ELR (cell line): ENCODE measurements around the gene TBL1Y.

ENCODE experiments used
- DNase-seq: peaks from one replicate; pipeline ENCODE4 v3.0.0-alpha.2; 2015; ENCODE audit warnings: low read depth

The TBL1Y gene

DNA sequence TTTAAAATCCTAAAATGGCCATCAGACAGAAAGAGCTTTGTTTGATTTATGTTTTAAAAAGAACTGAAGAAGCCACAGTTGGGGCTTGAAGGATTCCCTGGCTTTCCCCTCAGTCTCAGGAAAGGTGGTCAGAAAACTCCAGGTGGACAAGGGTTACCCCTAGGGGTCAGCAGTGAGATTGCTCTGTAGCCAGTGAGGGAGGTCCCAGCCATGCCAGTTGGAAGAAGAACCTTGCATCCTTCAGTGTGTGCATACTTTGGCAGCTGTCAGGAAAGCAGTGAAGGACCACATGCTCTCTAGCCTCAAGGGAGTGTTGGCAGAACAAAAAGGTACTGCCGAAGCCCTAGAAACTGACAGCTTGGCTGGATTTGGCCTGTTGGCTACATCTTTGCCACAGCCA lies 182.3 kb downstream of the TBL1Y start:
- peak; percentile 0 for DNase-seq

DNA sequence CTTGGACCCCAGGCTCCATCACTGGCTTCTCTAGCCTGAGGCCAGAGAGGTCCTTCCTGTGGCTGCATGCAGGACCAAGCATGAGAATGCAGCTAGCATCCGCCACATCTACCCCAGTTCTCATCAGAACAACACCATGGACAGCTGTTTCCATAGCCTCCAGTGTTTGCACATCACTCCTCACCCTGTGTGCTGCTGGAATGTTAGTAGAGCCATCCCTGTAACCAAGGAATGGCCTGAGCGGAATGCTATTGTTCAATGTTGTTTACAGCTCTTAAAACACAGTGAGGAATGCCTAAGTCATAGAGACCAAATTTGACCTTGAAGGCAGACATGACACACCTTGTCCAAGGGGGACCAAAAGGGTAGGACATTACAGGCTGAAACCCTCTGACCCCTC lies 183.9 kb downstream of the TBL1Y start:
- no peak for DNase-seq

DNA sequence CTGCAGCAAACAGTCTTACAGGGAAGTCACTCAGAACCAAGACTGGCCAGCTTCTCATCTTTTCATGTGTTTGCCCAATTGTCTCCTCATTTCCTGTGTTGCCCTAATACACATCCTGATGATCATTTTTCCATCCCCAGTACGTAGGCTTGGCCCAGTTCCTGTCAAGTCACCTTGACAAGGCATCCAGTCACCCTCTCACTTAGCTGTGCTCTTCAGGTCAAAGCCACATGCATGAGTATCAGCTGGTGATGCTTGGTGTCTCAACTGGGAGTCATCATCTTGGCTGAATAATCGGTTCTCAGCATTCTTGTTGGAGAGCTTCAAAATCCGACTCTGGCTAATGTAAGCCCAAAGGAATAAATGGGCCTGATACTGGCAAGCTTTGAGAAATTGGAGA lies 186.5 kb downstream of the TBL1Y start:
- no peak for DNase-seq

DNA sequence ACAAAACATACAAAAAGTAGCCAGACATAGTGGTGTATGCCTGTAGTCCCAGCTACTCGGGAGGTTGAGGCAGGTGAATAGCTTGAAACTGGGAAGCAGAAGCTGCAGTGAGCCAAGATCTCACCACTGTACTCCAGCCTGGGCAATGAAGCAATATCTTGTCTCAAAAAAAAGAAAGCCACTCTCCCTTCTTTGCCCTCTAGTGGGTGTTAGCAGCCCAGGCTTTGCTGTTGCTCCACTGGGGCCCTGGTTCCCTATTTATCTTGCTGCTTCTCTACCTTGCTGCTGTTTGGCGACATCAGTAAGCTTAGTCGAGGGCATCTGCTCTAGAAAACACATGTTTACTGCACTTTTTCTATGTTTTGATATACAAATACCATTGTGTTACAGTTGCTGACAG lies 189.2 kb downstream of the TBL1Y start:
- DNase-seq, result no peak

DNA sequence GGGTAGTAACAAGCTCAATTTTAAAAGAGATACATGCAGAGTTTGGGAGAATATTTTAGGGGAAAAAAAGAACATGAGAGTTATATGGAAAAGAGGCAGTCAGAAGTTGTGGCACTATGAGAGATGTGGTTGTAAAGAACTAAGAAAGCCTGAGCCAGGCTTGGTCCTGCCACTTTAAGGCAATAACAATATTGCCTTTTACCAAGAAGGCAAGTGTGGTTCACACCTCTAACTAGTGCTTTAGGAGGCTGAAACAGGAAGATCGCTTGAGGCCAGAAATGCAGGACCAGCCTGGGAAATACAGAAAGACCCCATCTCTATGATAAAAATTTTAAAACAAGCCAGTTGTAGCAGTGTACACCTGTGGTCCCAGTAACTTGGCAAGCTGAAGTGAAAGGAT lies 192.2 kb downstream of the TBL1Y start:
- DNase-seq, result no peak

DNA sequence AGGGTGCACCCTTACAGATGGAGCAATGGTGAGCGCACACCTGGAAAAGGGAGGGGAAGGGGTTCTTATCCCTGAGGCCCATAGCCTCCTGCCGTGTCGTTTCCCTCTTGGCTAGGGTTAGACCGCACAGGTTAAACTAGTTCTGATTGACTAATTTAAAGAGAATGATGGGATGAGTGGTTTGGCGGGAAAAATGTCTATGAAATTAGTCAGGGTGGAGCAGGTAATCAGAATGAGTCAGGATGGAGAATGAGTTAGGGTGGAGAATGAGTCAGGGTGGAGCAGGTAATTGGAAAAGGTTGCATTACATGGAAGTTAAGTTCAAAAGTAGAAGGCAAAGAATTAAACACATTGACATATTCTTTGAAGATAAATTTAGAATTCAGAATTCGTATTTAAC lies 196.7 kb downstream of the TBL1Y start:
- DNase-seq, result no peak

DNA sequence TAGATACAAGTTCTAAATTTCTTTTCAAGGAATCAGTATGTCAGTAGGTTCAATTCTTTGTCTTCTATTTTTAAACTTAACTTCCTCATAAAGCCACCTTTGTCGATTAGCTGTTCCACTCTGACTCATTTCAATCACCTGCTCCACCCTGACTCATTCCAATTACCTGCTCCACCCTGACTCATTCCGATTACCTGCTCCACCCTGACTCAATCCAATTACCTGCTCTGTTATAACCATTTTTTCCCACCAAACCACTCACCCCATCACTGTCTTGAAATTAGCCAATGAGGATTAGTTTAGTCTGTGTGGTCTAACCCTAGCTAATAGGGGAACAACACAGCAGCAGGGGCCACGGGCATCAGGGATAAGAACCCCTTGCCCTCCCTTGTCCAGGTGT lies 199.6 kb downstream of the TBL1Y start:
- DNase-seq, result no peak

DNA sequence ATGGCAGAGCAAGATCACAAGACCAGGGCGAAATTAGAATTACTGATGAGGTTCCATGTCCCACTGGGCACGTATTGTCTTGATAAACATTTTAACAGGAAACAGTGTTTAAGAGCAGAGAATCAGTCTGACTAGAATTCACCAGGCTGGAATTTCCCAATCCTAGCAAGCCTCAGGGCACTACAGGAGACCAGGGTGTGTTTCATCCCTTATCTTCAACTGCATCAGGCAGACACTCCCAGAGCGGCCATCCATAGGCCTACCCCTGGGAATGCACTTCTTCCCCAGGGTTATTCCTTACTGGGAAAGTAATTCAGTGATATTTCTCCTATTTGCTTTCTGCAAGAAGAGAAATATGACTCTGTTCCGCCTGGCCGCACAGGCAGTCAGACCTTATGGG lies 205.4 kb downstream of the TBL1Y start:
- DNase-seq, result no peak

DNA sequence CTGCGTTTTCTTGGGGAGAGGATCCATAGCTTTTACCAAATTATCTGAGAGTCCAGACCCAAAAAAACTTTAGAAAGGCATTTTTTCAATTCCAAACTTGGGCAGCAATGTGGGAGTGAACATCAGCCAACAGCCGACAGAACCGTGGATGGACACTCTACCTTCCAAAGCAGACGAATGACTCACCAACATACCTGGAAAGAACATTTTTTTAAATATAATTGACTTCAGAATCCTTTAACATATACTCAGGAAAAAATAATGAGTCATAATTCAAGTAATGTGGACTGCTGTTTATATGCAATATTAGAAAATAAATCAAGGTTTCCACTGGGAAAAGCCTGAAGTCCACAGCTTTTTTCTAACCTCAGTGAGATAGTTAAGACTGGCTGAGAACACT lies 211.7 kb downstream of the TBL1Y start:
- DNase-seq, result no peak

DNA sequence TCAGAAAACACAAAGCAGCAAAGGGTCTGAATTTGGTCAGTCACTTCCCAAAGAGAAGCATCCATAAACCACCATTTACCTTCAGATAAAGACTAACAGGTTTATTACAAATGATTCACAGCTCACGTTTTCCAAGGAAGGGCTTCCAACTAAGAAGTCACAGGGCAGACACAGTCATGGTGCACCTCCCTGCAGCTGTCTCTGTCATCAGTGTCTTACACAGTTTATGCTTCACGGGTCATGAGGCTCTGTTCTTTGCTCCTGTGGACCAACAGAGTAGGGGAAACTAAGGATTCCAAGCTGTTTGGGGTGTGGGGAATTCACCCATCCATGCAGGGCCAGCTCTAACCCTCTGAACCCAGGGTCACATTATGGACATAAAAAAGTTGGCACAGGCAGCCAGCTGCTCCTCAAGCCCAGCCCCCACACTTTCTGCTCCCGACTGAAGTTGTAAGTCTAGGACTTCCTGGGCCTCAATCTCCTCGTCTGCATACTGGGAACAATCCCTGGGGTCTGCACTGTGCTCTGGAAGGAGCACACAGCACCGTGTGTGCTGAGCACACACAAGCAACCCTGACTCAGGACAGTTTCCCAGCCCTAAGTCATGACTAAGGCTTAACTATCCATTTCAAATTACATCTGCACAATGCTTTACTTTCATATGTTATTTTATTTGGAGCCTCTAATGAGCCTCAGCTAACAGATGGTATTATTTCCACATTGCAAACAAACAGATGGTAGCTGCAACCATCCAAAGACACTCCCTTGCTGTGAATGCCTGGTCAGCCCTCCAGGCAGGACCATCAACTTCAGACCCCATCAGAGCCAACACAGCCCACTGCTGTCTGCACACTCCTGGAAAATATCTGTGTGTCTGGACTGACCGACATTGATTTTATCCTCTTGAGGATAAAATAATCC lies 214.9 kb downstream of the TBL1Y start:
- no peak for DNase-seq

DNA sequence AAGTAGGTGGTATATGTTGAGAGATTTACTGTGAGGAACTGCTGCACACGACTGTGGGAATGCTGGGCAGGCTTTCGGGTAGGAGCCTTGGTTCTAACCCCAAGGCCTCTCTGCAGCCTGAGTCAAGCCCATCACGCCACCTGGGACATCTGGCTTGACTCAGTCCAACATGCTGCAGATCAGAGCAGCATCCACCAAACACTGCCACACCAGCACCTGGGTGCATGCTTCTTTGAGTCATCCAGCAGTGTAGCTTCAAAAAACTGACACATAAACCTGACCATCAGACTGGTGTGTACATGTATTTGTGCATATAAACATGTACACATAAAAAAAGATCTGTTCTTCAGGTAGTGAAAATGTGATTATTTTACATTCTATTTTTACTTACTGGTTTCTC lies 217.7 kb downstream of the TBL1Y start:
- no peak for DNase-seq
